Measurements from ENCODE around the gene APMAP.

DNA sequence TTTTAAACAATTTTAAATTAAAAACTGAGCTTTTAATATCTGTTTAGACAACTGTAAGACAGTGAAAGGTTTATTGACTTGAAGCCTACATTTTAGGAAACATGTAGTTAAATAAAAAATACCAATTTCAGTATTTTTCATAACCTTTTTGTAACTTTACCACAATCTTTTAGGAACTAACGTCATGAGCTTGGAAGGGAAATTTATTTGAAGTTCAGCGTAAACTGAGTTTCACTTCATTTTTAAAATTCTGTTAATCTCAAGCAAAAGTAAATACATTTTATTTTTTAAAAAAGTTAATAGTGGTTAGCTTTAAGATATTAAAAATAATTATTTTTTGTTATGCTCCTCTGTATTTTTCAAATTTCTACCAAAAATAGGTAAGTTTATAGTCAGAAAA, 38.0 kb downstream of the APMAP start:
- no peak for TF ChIP-seq POLR2AphosphoS5 (IDR thresholded peaks at IDR 0.05)
- TF ChIP-seq POLR2A (IDR thresholded peaks at IDR 0.05), result no peak
- TF ChIP-seq, protein P1, sequence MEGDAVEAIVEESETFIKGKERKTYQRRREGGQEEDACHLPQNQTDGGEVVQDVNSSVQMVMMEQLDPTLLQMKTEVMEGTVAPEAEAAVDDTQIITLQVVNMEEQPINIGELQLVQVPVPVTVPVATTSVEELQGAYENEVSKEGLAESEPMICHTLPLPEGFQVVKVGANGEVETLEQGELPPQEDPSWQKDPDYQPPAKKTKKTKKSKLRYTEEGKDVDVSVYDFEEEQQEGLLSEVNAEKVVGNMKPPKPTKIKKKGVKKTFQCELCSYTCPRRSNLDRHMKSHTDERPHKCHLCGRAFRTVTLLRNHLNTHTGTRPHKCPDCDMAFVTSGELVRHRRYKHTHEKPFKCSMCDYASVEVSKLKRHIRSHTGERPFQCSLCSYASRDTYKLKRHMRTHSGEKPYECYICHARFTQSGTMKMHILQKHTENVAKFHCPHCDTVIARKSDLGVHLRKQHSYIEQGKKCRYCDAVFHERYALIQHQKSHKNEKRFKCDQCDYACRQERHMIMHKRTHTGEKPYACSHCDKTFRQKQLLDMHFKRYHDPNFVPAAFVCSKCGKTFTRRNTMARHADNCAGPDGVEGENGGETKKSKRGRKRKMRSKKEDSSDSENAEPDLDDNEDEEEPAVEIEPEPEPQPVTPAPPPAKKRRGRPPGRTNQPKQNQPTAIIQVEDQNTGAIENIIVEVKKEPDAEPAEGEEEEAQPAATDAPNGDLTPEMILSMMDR (IDR thresholded peaks at IDR 0.05 in 8 of 11, conservative IDR thresholded peaks at IDR 0.05 in 3 of 11), result no peak
